Mononuclear cell (primary cell): ENCODE data around the gene YPEL5. TPM values are rescaled to one million over a fixed set of nuclear protein-coding genes. Genes with fewer than 3 reads are reported as not detected.

Experiments used
- H3K27me3 ChIP-seq: 2 replicates; pipeline ENCODE4 v1.6.0; 2011; ENCODE audit warnings: low read length, control low read depth; ENCODE audit not compliant: insufficient read depth
- H3K4me1 ChIP-seq: 2 replicates; pipeline ENCODE4 v1.5.1; 2011; ENCODE audit warnings: mild to moderate bottlenecking, low read length, control low read depth; ENCODE audit not compliant: insufficient read depth
- H3K4me3 ChIP-seq: 2 replicates; pipeline ENCODE4 v1.5.1; 2011; ENCODE audit warnings: mild to moderate bottlenecking, low read length, moderate library complexity
- H3K9me3 ChIP-seq: 2 replicates; pipeline ENCODE4 v1.5.1; 2011; ENCODE audit warnings: low read depth, mild to moderate bottlenecking, control low read depth, low read length
- total RNA-seq: library from RNA; depleted of rRNA; stranded (reverse); fragments of >200 nt; gene quantifications from one replicate; pipeline ENCODE4 v1.2.3, GENCODE V29; 2012

The YPEL5 gene
- total RNA-seq, 1 donor, result 625 TPM

DNA sequence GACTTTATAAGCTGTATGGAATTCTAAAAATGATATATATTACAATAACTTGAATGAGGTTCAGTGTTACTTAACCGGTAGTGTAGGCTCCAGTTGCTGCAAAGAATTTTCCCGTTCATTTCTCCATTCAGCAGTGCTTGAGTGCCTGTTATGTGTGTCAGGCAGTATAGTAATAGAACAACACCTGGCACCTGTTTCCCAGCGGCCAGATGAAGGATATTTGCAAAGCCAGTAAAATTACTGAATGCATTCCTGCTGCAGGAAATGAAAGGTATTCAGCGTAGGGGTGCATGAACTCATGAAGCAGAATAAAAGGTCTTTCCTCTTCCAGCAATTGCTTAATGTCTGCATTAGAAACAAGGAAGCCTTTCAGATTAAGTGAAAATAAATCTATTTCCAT, 18.8 kb downstream of the YPEL5 start:
- peaks cover 4% of the 10 kb centered on the region for H3K4me1 ChIP-seq
- H3K9me3 ChIP-seq, result no peaks in the 10 kb centered on the region
- H3K27me3 ChIP-seq, result no peaks in the 10 kb centered on the region
- H3K4me3 ChIP-seq, result no peak overlapping the region

DNA sequence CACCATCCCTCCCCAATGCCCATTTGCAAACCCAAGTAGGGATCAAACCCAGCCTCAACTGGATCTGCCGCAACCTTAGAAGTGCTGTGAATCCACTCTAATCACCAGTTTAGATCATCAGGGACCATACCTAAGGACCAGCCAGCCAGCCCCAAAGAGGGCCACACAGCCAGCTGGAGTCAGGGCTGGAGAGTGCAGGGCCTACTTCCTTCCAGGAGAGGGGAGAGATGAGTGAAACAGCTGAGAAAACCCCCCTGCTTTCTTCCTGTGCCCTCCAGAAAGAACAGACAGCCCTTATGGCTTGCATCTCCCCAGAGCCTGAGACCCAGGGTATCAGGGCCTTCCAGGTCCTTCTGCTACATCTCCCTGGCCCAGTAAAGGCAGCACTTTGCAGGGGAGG, 25.8 kb downstream of the YPEL5 start:
- H3K27me3 ChIP-seq, result no peaks in the 10 kb centered on the region
- H3K9me3 ChIP-seq, result no peaks in the 10 kb centered on the region
- no peaks in the 10 kb centered on the region for H3K4me1 ChIP-seq
- no peak overlapping the region for H3K4me3 ChIP-seq

DNA sequence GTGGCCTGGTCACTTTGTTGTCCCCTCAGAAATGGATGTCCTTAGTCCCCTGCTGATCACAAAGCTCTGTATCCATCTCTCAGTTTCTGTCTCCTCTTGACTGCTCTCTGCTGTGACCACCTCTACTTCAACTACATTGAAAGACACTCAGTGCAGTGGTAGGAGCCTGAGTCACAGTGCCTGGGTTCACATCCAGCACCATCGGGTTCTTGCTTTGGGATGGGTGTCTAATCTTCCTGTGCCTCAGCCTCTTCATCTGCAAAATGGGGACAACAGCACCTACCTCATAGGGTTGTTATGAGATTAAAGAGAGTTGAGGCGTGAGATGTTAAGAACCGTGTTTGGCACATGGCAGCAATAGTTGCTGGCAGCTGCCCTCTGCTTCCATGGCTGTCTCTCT, 30.6 kb downstream of the YPEL5 start:
- H3K27me3 ChIP-seq, result no peaks in the 10 kb centered on the region
- H3K9me3 ChIP-seq, result no peaks in the 10 kb centered on the region
- H3K4me3 ChIP-seq, result no peak overlapping the region
- no peaks in the 10 kb centered on the region for H3K4me1 ChIP-seq

DNA sequence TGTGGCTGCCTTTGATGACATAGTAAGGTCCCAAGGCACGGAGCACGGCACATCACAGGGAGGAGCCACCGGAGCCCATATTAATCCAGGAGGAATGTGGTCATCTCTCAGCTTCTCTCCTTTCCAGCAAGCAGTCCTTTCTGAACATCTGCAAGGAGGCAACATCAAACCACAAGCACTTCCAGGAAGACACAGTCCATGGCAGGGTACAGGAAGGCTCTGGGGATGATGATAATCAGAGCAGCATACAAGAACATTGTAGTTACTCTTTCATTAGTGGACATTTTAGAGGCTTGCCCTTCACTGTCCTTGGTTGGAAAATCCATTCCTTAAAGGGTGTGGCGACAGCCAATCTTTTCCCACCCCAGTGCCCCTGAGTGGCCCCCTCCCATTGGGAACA, 31.1 kb downstream of the YPEL5 start:
- Histone ChIP-seq H3K4me1 (no peaks in the 10 kb centered on the region), H3K27me3 (no peaks in the 10 kb centered on the region), H3K4me3 (no peak overlapping the region), H3K9me3 (no peaks in the 10 kb centered on the region)

DNA sequence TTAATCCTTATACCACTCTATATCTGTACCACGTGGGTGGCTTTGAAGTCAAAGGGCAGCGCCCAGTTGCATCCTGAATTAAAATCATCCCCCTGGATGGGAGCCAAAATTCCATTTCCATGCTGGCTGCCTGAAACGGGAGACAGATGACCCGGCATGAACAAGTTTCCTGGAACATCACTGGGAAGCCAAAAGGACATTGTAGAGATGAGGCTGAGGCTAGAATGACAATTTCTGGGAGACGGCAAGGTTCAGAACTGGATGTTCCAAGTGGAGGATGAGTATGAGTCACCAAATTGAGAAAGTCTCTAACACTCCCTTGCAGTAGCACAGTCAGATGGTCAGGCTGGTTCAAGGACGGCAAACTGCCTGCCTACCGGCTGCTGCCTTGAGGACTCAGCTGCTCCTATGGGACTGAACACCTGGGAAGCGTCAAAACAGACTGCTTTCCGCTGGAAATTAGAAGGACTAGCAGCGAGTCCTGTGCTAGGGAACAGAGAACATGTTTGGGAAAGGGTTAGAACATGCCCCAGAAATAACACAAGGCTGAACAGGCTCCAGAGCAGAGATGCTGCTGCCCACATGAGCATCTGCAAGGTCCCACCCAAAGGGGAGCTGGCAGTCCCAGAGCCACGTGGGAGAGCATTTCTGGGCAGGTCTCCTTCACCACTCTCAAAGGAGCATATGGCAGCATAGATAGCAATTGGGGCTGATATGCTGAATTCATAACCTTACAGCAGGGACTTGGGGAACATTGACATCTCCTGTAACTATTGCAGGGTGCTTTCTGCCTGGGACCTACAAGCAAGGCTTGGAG, 32.0 kb downstream of the YPEL5 start:
- Histone ChIP-seq H3K4me3 (no peak overlapping the region), H3K27me3 (no peaks in the 10 kb centered on the region), H3K4me1 (no peaks in the 10 kb centered on the region), H3K9me3 (no peaks in the 10 kb centered on the region)

DNA sequence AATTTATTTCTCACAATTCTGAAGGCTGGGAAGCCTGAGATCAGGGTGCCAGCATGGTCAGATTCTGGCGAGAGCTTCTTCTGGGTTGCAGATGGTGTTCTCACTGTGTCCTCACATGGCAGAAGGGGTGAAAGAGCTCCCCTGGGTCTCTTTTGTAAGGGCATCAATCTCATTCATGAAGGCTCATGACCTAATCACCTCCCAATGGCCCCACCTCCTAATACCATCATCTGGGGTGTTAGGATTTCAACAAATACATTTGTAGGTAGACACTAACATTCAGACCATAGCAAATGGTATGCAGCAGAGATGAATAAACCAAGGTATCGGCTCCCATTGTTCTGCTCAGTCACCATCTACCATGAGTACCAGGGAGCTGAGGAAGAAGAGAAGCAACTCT, 32.7 kb downstream of the YPEL5 start:
- Histone ChIP-seq H3K9me3 (no peaks in the 10 kb centered on the region), H3K4me1 (no peaks in the 10 kb centered on the region), H3K27me3 (no peaks in the 10 kb centered on the region), H3K4me3 (no peak overlapping the region)

DNA sequence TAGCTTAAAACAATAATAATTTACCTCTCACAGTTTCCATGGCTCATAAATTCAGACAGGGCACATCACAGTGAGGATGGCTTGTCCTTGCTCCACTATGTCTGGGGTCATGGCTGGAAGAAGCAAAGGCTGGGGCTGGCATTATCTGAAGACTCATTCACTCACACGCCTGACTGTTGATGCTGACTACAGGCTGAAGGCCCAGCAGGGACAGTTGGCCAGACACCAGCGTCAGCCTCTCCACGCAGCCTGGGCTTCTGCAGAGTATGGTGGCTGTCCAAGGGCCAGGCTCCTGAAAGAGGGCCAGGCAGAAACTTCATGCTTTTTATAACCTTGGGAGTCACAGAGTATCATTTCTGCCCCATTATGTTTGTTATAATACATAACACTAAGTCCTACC, 33.4 kb downstream of the YPEL5 start:
- no peak overlapping the region for H3K4me3 ChIP-seq
- no peaks in the 10 kb centered on the region for H3K9me3 ChIP-seq
- no peaks in the 10 kb centered on the region for H3K4me1 ChIP-seq
- H3K27me3 ChIP-seq, result no peaks in the 10 kb centered on the region

DNA sequence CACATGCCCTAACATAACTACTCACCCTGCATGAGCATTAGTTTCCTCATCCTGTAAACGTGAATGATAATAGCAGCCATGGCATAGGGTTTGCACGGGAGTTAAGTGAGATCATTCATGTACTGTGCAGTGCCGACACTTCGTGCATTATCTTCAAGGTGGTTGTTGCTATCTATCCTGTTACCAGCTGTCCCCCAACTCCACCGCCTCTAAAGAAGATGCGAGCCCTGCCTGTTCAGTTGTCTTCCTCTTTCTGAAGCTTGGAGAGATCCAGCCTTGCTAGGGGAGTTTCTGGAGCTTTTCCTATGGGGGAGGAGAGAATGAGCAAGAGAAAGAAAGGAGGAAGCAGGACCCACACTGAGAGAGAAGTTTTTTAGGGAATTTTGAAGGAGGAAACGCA, 34.4 kb downstream of the YPEL5 start:
- no peak overlapping the region for H3K4me3 ChIP-seq
- H3K27me3 ChIP-seq, result no peaks in the 10 kb centered on the region
- H3K9me3 ChIP-seq, result no peaks in the 10 kb centered on the region
- H3K4me1 ChIP-seq, result no peaks in the 10 kb centered on the region

DNA sequence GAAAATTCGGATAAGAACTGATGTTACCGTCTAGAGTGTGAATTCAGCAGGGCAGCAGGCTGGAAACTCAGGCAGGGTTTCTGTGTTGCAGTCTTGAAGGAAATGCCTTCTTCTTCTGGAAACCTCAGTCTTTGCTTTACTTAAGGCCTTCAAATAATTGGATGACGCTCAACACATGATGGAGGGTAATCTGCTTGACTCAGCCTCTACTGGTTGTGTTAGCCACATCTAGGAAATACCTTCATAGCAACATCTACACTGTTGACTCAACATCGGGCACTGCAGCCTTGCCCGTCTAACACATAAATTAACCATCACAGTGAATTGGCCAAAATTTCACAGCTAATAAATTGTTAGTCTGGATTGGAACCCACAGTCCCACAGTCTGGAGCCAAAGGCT, 37.2 kb downstream of the YPEL5 start:
- Histone ChIP-seq H3K27me3 (no peaks in the 10 kb centered on the region), H3K4me3 (no peak overlapping the region), H3K4me1 (no peaks in the 10 kb centered on the region), H3K9me3 (no peaks in the 10 kb centered on the region)

DNA sequence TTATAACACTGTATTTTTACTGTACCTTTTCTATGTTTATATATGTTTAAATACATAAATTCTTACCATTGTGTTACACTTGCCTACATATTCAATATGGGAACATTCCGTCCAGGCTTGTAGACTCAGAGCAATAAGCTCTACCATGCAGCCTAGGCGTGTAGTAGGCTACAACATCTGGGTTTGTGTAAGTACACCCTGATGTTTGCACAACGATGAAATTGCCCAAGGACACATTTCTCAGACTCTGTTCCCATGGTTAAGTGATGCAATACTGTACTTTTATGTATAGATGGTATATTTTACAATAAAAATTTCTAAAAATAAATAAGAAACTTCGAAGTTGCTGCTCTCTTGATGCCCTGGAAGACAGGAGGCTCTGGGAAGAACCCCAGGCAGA, 38.4 kb downstream of the YPEL5 start:
- Histone ChIP-seq H3K4me1 (no peaks in the 10 kb centered on the region), H3K9me3 (no peaks in the 10 kb centered on the region), H3K27me3 (no peaks in the 10 kb centered on the region), H3K4me3 (no peak overlapping the region)

DNA sequence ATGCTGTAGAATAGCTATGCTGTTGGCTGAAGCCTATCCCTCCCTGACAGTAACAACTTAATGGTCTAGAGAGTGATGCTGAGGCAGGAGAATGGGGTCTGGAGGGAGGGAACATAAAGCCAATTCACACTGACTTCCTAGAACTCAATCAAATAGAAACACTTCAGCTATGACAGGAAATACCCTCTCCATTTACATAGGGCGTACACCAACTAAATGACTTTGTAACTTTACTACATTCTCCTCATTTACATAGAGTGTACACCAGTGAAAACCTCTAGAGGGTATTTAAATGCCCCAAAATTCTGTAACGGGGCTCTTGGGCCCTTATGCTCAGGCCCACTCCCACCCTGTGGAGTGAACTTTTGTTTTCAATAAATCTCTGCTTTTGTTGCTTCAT, 41.5 kb downstream of the YPEL5 start:
- H3K4me3 ChIP-seq, result no peak overlapping the region

DNA sequence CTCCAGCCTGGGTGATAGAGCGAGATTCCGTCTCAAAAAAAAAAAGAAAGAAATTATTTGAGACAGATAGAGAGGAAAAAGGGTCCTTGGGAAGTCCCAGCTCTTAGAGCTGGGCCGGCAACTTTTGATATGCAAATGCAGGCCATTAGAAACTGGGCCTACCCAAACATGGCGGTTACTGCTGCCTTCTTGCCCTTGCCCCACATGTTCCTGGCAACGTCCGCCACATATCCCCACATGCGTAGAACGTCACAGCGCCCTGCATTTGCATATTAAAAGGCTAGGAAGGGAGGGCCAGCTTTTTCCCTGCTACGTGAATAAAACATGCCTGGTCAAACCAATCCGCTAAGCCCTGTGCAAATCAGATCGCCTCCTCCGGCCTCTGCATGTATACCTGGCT, 43.8 kb downstream of the YPEL5 start:
- H3K4me3 ChIP-seq, result no peak overlapping the region
- no peaks in the 10 kb centered on the region for H3K9me3 ChIP-seq

More for the DNA sequence above, 41.5 kb downstream of the YPEL5 start:
- Histone ChIP-seq H3K9me3 (no peaks in the 10 kb centered on the region), H3K27me3 (no peaks in the 10 kb centered on the region), H3K4me1 (no peaks in the 10 kb centered on the region)

DNA sequence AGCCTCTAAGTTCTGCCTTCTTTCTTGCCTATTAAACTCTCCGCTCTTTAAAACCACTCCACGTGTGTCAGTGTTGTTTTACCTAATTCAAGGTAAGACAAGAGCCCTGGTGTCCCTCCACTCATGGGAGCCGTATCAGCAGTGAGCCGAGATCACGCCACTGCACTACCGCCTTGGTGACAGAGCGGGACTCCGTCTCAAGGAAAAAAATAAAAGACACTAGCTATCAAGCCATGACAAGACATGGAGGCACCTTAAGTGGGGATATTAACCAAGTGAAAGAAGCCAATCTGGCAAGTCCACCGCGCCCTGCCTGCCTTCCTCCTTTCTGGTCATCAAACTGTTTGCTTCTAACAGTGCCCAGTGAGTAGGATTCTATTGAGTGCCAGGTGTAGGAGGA, 44.3 kb downstream of the YPEL5 start:
- Histone ChIP-seq H3K4me1 (no peaks in the 10 kb centered on the region), H3K9me3 (no peaks in the 10 kb centered on the region), H3K27me3 (no peaks in the 10 kb centered on the region), H3K4me3 (no peak overlapping the region)

More for the DNA sequence above, 43.8 kb downstream of the YPEL5 start:
- Histone ChIP-seq H3K4me1 (no peaks in the 10 kb centered on the region), H3K27me3 (no peaks in the 10 kb centered on the region)

DNA sequence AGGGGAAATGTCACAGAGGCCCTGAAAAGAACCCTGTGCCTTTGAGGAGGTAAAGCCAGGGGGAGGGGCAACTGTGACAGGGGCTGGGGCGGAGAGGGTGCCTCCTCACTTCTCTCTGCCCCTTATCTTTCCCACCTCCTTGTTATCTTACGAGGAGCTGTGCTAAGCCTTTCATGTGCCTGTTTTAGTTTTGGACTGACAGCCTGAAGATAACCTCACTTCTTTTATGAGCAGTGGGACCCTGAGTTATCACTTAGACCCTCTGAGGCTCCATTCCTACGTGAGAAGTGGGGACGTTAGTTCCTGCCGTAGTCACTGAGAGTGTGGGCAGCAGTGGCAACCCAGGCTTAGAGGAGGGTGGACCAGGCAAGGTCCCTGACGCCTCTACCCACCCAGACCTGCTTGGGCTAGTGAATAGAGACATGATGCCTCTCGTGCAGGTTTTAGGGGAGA, 45.0 kb downstream of the YPEL5 start:
- Histone ChIP-seq H3K4me3 (no peak overlapping the region), H3K27me3 (no peaks in the 10 kb centered on the region), H3K4me1 (no peaks in the 10 kb centered on the region), H3K9me3 (no peaks in the 10 kb centered on the region)

DNA sequence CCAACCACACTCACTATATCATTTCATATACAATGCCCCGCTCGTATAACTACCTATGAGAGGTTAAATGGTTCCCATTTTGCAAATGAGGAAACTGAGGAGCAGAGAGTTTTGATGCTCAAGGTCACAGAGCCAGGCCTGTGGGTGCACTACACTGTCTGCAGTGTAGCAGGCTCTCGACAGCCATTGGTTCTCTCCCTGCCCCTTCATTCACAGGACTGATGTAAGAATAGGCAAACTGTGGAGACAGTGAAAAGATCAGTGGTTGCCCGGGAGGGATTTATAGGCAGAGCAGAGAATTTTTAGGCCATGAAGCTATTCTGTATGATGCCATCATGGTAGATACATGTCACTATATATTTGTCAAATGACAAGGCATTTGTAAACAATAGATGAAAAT, 45.5 kb downstream of the YPEL5 start:
- Histone ChIP-seq H3K9me3 (no peaks in the 10 kb centered on the region), H3K4me3 (no peak overlapping the region), H3K4me1 (no peaks in the 10 kb centered on the region), H3K27me3 (no peaks in the 10 kb centered on the region)

DNA sequence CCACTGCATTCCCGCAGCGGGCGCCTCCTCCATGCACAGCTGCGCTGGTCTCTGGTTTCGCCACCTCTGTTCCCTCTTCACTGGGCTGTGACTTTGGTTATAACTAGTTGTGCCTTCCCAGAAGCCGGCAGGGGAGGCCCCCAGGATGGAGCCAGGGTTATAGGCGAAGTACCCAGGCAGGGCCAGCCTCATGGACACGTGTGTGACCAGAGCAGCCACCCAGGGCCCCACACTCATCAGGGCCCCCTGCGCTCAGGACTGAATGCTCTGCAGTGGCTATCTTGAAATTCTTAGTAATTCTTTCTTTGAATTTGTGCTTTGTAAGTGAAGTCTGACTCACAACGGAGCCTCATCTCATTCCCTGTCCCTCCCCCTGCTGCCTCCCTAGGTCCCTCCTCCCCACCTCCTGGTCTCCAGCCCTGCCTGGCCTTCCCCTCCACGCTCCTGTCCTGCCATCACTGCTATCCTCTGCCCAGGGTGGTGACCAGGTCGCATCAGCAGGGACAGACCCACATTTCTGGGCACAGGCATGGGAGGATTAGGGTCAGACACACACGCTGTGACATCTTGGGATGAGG, 46.4 kb downstream of the YPEL5 start:
- H3K27me3 ChIP-seq, result no peaks in the 10 kb centered on the region
- H3K4me1 ChIP-seq, result no peaks in the 10 kb centered on the region
- no peak overlapping the region for H3K4me3 ChIP-seq
- no peaks in the 10 kb centered on the region for H3K9me3 ChIP-seq
